ENCODE measurements around the gene GLT8D1.

DNA sequence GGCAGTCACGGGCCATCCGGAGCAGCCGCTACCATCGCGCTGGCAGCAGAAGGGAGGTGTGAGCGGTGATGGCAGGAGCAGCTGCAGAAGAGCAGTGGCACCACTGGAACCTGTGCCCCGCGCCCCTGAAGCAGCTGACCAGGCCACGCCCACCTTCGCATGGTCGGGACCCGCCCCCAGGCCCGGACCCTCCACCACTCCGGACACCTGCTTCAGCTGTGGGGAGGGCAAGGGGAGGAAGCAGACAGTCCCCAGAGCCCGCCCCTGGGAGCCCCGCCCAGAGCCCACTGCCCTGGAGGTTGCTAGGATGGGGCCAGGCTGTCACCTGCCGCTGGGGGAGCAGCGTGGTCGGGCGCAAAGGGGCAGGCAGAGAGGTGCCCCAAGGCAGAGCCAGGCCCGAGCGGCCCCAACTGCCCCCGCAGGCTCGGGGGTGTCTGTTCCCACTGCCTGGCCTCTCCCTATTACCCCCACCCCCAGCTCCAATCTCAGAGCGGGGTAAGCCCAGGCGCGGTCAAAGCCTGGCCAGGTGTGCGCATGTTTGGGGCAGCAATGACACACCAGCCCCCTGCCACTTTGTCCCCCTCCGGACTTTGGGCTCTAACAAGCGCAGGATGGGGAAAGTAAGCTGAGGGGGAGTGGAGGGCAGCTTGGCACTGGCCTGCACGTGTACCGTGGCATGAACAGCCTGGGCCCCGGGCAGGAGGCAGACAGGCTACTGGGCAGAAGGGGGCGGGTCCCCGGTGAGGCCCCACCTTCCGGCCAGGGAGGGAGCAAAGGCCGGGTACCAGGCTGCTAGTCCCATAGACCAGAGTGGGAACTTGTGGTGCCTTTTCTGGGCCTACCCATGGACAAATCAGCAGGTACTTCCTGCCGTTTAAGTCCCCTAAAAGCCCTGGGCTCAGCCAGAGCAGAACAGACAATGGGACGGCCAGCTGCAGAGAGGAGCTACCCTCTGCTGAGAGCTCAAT lies 9.0 kb upstream of the GLT8D1 start:
- TF ChIP-seq POLR2A (IDR thresholded peaks at IDR 0.05; ENCODE audit: low read depth, low read length) (no peak), TAF1 (IDR thresholded peaks at IDR 0.05; ENCODE audit: borderline replicate concordance, low read depth, low read length) (no peak)
